Right lobe of liver (tissue), 6 donors: Measurements from ENCODE around the gene WDR27. TPM values are rescaled to one million over a fixed set of nuclear protein-coding genes. Genes with fewer than 3 reads are reported as not detected.
"Not testable (repeated sequence)": the region's sequence is repeated elsewhere in the genome, so short reads cannot be mapped to it uniquely, and the experiment has no call there.

Experiments used
- ATAC-seq, 4 donors: fragments of 200-7000 bp; cut with Tn5 transposase; one replicate each; pipeline ENCODE4 v1.9.1; 2020; ENCODE audit warnings: mild to moderate bottlenecking in 4 of 4, moderate library complexity in 4 of 4
- DNase-seq, 3 donors: peaks; one replicate each; pipeline ENCODE4 v3.0.0-alpha.2; 2020
- H3K27ac ChIP-seq, 3 donors: fragments of 200-600 bp; one replicate each; pipeline ENCODE4 v1.8.0; 2022
- H3K27me3 ChIP-seq, 2 donors: fragments of 200-600 bp; one replicate each; pipeline ENCODE4 v1.8.0; 2022
- H3K36me3 ChIP-seq, 4 donors: fragments of 200-600 bp; sonication (generic) in 1 of 4; one replicate each; pipeline versions ENCODE4 v1.5.1 to v1.8.0; 2017 to 2022; ENCODE audit warnings: control low read depth in 1 of 4
- H3K4me1 ChIP-seq, 4 donors: fragments of 200-600 bp; sonication (generic) in 1 of 4; one replicate each; pipeline versions ENCODE4 v1.5.1 to v1.8.0; 2017 to 2022; ENCODE audit warnings: control low read depth in 1 of 4
- H3K4me3 ChIP-seq, 3 donors: fragments of 200-600 bp; one replicate each; pipeline ENCODE4 v1.8.0; 2022
- H3K9me3 ChIP-seq, 4 donors: fragments of 200-600 bp; sonication (generic) in 1 of 4; one replicate each; pipeline versions ENCODE4 v1.5.1 to v1.8.0; 2017 to 2022; ENCODE audit warnings: control low read depth in 1 of 4
- POLR2A ChIP-seq: fragments of 450-650 bp; IDR thresholded peaks from one replicate; pipeline ENCODE4 v1.6.1; 2017; ENCODE audit warnings: antibody characterized with exemption, mild to moderate bottlenecking
- whole genome bisulfite sequencing: methylation state at CpG from one replicate; pipeline ENCODE4 v1.1.6; 2018; ENCODE audit warnings: low coverage, low lambda C conversion rate; ENCODE audit not compliant: insufficient coverage; ENCODE audit errors: missing lambda C conversion rate; 5-methylcytosine and 5-hydroxymethylcytosine counted together
- intact Hi-C, 2 donors: fragments of 100-400 bp; cut with DNase I; formaldehyde crosslinking; loops; one replicate each; pipeline versions ENCODE4 v1.11.2 to v1.14.1; 2022
- total RNA-seq, 6 experiments: library from RNA; depleted of rRNA in 2 of 6; stranded (reverse); fragments of >200 nt in 2 of 6; fragmentation: NEBNext Ultra II Directional in 3 of 6; extraction: Animal tissue kit (Norgen Biotek cat#: 25700) in 3 of 6; gene quantifications; one replicate each; pipeline versions ENCODE4 v1.1.0 to v1.2.4, GENCODE V29; 2016 to 2023
- TF ChIP-seq, protein P1 (sequence below), 4 donors: fragments of 200-600 bp in 3 of 4; fragments of 450-650 bp in 1 of 4; IDR thresholded peaks; one replicate each; pipeline versions ENCODE4 v1.5.1 to v1.8.0; 2016 to 2022; ENCODE audit warnings: antibody characterized with exemption in 4 of 4, mild to moderate bottlenecking in 2 of 4
- donor health status: DM: no; HTN: yes; CAD: no.
- donor health status: DM: no; HTN: no; CAD: no.
- donor health status: DM: no; HTN: no; CAD: no.
- donor health status: DM: no; HTN: yes; CAD: no.
- donor health status: DM: no; HTN: yes; CAD: no.

Gene WDR27
- total RNA-seq, 6 experiments from 2014 or later = 8.2 to 26.8 (median 12.7) TPM

DNA sequence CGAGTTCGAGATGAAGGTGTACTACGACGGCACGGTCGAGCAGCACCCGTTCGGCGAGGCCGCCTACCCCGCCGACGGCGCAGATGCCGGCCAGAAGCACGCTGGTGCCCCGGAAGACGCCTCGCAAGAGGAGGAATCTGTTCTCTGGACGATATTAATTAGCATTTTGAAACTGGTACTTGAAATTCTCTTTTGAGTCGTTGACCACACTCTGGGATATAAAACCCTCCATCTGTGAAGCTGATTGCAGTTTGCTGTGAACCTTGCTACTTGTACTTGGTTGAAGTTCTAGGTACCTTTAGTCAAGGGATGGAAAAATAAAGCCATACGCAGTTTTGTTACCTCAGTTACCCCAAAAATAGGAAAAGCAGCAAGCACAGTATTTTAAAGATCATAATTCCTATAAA lies 1.0 kb upstream of the WDR27 start:
- peaks cover 0 to 24% (median 12%) of the 10 kb centered on the region in 4 donors for H3K4me1 ChIP-seq
- no peaks in the 10 kb centered on the region for H3K36me3 ChIP-seq
- no peak for DNase-seq
- no peak for ATAC-seq
- TF ChIP-seq POLR2A = no peak
- TF ChIP-seq, protein P1, sequence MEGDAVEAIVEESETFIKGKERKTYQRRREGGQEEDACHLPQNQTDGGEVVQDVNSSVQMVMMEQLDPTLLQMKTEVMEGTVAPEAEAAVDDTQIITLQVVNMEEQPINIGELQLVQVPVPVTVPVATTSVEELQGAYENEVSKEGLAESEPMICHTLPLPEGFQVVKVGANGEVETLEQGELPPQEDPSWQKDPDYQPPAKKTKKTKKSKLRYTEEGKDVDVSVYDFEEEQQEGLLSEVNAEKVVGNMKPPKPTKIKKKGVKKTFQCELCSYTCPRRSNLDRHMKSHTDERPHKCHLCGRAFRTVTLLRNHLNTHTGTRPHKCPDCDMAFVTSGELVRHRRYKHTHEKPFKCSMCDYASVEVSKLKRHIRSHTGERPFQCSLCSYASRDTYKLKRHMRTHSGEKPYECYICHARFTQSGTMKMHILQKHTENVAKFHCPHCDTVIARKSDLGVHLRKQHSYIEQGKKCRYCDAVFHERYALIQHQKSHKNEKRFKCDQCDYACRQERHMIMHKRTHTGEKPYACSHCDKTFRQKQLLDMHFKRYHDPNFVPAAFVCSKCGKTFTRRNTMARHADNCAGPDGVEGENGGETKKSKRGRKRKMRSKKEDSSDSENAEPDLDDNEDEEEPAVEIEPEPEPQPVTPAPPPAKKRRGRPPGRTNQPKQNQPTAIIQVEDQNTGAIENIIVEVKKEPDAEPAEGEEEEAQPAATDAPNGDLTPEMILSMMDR (IDR thresholded peaks at IDR 0.05) = no peak
- peak overlapping the region; percentile 70 to 95 (median 89) for H3K4me3 ChIP-seq
- H3K27ac ChIP-seq = peak overlapping the region; percentile 68 to 90 (median 79)
- 2% methylated on average over 11 of the region's 22 CpGs for WGBS
- H3K9me3 ChIP-seq = no peaks in the 10 kb centered on the region
- intact Hi-C loops = no loop called here
- no peaks in the 10 kb centered on the region for H3K27me3 ChIP-seq

DNA sequence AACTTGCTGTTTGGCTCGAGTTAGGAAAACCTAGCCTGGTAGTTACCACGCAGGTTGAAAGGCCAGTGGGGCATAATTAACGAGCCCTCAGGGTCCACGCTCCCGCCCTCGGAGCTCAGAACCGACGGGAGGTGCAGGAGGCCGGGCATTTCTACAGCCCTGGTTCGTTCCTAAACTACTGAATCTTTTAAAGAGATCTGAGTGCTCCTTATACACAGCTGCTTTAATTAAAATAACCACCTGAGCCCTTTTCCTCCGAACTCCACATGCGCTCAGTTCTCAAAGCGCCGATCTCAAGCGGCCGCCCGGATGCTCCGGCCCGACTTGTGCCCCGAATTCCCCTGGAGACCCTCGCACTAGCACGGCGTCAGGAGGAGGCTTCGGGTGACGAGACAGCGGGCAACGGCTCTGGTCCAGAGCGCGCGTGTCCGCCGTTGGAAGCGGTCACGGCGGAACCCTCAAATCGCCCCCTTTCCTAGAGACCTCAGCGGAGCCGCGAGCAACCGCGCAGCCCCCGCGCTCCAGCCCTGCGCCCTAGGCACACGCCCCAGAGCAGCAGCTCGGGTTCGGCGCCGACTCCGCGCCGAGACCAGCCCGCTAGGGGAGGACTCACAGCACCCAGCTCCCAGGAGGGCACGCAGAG lies 397 bp downstream of the WDR27 start:
- no peaks in the 10 kb centered on the region for H3K36me3 ChIP-seq
- under 1% methylated on average over 35 of the region's 54 CpGs for WGBS
- no peak for TF ChIP-seq POLR2A
- TF ChIP-seq, protein P1 (IDR thresholded peaks at IDR 0.05) = no peak
- DNase-seq = peak in 1 of 3 donors; percentile 49
- peak overlapping the region; percentile 70 to 95 (median 89) for H3K4me3 ChIP-seq
- peak overlapping the region; percentile 68 to 90 (median 79) for H3K27ac ChIP-seq
- H3K4me1 ChIP-seq = peaks cover 0 to 24% (median 12%) of the 10 kb centered on the region in 4 donors
- intact Hi-C loops = no loop called here
- no peaks in the 10 kb centered on the region for H3K27me3 ChIP-seq
- peak; percentile 1 to 7 (median 6) for ATAC-seq
- H3K9me3 ChIP-seq = no peaks in the 10 kb centered on the region

DNA sequence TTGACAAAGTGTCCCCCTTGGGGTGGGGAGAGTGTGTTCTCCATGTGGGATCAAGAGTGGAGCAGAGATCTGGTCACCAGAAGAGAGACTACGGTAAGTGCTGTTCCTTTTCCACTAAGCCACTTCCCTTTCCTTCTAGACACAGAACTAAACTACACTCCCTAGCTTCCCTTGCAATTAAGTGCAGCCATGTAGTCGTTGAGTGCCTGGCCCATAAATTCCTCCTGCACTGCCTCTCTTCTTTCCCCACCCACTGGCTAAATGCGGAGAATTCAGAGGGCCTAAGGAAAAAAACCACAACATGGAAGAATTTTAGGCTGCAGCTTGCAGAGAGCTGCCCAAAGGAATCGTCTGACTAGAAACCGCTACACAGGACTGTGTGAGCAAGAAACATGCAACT lies 1.5 kb downstream of the WDR27 start:
- ATAC-seq (no peak), DNase-seq (no peak)
- Histone ChIP-seq H3K36me3 (no peaks in the 10 kb centered on the region), H3K27ac (no peak overlapping the region), H3K9me3 (no peaks in the 10 kb centered on the region), H3K4me3 (no peak overlapping the region), H3K27me3 (no peaks in the 10 kb centered on the region), H3K4me1 (peaks cover 0 to 24% (median 12%) of the 10 kb centered on the region in 4 donors)
- WGBS = 48% methylated on average over 5 of the region's 5 CpGs
- intact Hi-C loops = no loop called here
- TF ChIP-seq, protein P1 (IDR thresholded peaks at IDR 0.05) = no peak
- TF ChIP-seq POLR2A = no peak

DNA sequence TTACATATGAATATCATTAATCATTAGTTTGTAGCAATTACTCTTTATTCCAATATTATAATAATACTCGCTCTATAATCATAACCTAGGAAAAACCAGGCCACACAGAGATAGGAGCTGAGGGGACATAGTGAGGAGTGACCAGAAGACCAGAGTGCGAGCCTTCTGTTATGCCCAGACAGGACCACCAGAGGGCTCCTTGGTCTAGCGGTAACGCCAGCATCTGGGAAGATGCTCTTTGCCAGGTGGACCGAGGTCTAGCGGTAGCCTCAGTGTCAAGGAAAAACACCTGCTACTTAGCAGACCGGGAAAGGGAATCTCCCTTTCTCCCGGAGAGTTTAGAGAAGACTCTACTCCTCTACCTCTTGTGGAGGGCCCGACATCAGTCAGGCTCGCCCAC lies 4.7 kb downstream of the WDR27 start:
- intact Hi-C loops, H3K4me3 ChIP-seq, H3K9me3 ChIP-seq, ATAC-seq, H3K27me3 ChIP-seq, H3K27ac ChIP-seq, H3K36me3 ChIP-seq, DNase-seq, H3K4me1 ChIP-seq: not testable (repeated sequence)
- WGBS = 69% methylated on average over 7 of the region's 10 CpGs
- TF ChIP-seq, protein P1 (IDR thresholded peaks at IDR 0.05) = peak in 3 of 4 donors; percentile 19 to 37 (median 36)
